HG02840 (cell line): Measurements from ENCODE around the gene DYRK4.
A peak's percentile ranks its signal among the peaks of the same experiment; 100 is the strongest.
"Not testable (repeated sequence)": the region's sequence is repeated elsewhere in the genome, so short reads cannot be mapped to it uniquely, and the experiment has no call there.

Experiments
- ATAC-seq: cut with Tn5 transposase; IDR thresholded peaks from one replicate; pipeline ENCODE4 v1.9.1; 2021; ENCODE audit warnings: mild to moderate bottlenecking, moderate library complexity, moderate number of reproducible peaks; ENCODE audit not compliant: unreplicated experiment, low FRiP score

DYRK4 gene, protein sequence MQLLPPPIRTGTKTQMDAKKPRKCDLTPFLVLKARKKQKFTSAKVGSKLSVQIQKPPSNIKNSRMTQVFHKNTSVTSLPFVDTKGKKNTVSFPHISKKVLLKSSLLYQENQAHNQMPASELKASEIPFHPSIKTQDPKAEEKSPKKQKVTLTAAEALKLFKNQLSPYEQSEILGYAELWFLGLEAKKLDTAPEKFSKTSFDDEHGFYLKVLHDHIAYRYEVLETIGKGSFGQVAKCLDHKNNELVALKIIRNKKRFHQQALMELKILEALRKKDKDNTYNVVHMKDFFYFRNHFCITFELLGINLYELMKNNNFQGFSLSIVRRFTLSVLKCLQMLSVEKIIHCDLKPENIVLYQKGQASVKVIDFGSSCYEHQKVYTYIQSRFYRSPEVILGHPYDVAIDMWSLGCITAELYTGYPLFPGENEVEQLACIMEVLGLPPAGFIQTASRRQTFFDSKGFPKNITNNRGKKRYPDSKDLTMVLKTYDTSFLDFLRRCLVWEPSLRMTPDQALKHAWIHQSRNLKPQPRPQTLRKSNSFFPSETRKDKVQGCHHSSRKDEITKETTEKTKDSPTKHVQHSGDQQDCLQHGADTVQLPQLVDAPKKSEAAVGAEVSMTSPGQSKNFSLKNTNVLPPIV

GRCh38 chr12:4562034-4562657, at the start of gene DYRK4:
DYRK4 (plus strand) TSS chr12:4562208; CDS start chr12:4562246, 38 bp downstream.
- ATAC-seq, result no peak

DNA sequence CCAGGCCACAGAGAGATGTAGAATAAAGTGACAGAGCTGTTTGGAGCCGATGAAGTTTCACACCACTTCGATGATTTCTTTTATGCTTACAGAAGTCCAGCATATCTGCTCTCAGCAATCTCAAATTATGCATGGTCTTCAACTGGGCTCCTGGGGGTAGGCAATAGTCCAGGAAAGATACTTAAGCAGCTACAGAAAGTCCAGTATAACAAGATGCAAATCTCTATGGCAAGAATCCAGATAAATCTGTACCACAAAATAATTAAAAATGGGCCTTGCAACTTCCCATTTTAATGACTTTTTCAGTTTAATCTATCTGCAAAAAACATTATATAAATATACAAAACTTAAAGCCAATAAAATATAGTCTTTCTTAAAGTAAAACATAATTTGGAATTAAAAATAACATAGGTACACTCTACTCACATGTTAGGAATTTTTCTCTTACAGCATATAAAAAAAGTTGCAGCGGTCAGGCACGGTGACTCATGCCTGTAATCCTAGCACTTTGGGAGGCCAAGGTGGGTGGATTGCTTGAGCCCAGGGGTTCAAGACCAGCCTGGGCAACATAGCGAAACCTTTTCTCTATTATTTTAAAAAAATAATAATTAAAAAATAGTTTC, 43.8 kb upstream of the DYRK4 start:
- no peak for ATAC-seq

- ATAC-seq, result not testable (repeated sequence)
Observed at GRCh38 chr12:4523443-4523842, 38.6 kb upstream of the DYRK4 start.

DNA sequence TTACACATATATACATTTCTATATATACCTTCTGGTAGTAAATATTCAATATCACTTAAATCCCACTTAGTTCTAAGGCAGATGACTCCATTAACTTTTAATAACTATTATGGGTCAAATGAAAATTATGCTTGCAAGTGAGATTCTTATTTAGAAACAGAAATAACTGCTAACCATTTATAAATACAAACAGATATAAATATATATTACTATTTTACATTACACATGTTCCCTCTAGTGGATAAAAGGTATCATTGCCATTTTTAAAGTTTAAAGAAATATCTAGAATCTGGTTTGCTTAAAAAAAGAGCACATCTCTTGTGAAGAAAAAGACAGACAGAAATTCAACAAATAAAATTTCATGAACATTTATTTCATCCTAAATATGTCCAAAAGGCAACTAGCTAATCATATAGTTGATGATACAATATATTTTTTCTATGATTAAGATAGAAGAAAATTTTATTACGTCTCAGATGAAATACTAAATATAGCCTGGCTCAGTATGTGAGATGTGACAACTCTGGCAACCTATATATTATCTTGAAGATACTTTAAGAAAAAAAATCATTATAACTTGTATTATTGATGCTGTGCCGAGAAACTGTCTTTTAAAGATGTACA, 35.0 kb upstream of the DYRK4 start:
- no peak for ATAC-seq

GRCh38 chr12:4530160-4530559, 31.8 kb upstream of the DYRK4 start:
- ATAC-seq, result no peak

DNA sequence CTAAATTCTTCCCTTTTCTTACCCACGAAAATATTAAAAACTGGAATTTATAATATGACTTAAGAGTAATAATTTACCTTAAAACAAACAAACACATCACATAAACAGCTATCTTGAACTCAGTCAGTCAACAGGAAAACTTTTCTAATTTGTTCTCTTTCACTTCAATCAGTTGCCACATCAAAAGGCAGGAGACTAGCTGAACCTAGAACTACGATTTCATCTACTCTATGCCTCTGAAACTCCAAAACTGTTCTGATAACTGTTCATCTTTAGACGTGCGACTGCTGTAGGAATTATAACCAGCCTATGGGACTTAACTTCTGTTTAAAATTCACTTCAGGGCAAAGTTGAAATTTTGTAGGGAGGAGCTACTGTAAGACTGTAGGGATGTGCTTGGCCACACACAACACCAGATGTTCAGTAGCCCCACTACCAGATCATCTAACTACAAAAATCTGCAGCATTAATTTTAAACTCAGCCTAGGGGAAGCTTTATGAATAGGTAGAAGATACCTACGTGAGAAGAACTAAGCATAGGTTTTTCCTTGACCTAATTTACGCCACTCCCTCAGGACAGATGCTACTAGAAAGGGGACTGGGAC, 30.9 kb upstream of the DYRK4 start:
- no peak for ATAC-seq

DNA sequence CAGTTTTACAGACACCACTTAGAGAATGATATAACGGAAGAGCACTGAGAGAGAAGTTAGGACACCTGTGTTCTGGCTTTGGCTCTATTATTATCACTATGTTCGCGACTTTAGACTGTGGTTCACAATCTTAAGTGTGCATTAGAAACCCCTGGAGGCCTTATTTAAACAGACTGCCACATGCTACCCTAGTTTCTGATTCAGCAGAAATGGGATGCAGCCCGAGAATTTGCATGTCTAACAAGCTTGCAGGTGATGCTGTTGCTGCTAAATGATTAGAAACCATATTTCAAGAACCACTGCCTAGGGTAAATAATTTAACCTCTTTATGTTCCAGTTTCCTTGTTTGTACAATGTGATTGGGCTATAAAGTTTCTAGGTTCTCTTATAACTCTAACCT, 26.9 kb upstream of the DYRK4 start:
- ATAC-seq, result no peak

DNA sequence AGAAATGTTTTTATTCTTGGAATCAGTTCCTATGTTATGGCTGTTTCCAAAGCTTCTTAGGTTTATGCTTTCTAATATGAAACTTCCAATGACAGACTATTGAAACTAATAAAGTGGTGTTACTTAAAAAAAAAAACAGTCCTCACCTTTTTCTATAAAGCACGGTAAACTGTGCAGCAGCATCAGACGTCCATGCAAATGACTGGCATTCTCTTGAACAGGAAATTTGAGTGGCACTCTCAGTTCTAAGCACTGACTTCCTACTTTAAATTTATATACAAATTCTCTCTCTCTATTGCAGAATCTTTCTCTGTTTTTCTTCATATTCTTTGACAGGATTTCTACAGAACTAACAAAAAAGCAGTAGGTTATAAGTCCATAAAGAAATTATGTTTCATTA, 26.1 kb upstream of the DYRK4 start:
- ATAC-seq, result no peak

GRCh38 chr12:4538207-4539160, 23.5 kb upstream of the DYRK4 start, which contains the start of gene RAD51AP1:
RAD51AP1 (plus strand) TSS chr12:4538890; CDS start chr12:4538940, 50 bp downstream.
- ATAC-seq, result peak; percentile 85

DNA sequence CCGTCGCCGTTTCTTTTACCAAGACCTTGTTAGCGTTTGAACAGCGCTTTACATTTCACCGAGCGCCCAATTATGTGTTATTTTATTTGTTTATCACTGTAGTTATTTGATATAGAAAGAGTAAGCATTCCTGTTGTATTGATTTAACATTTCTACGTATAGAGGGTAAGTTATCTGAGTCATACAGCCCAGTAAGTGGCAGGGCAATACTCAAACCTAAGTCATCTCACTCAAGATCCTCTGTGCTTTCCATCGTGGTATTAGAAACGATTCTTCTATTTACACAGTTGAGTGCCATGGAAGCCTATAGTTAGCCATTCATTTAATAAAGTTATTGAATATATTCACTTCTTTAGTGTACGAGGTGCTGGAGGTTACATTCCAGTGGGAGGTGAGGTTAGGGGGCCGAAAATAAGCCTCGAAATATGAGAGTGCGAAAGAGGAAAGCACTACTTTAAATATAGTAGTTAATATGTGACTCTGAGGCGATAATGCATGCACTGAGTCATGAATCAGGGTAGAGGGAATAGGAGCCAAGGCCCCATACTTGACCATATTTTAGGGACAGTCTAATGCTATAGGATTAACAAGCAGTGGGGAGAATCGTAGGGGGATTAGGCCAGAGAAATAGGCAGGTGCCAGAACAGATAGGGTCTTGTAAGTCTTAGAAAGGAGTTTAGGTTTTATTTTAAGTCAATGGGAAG, 22.7 kb upstream of the DYRK4 start:
- no peak for ATAC-seq

DNA sequence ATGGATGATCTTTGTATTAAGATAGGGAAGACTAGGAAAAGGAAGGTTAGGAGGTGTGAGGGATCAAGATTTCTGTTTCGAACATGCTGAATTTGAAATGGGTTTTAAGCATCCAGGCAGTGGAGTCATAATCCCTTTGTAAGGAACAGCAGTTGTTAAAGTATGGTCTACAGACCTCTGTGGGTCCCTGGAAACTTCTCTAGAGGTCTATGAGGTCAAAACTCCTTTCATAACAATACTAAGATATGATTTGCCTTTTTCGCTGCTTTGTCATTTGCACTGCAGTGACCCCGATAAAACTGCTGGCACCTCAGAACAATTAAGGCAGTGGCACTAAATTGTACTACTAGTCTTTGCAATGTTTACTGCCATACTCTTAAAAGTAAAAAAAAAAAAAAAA, 21.8 kb upstream of the DYRK4 start:
- no peak for ATAC-seq

GRCh38 chr12:4540638-4541037, 21.4 kb upstream of the DYRK4 start:
- ATAC-seq, result no peak

DNA sequence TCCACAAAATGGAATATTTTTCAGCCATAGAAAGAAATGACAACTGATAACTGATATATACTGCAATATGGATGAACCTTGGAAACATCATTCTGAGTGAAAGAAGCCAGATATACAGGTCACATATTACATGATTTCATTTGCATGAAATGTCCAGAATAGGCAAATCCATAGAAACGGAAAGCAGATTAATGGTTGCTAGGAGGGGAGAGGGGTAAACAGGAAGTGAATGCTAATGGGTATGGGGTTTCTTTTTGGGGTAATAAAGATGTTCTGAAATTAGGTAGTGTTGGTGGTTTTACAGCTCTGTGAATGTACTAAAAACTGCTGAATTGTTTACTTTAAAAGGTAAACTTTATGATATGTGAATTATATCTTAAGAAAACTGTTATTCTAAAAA, 16.8 kb upstream of the DYRK4 start:
- ATAC-seq, result no peak

DNA sequence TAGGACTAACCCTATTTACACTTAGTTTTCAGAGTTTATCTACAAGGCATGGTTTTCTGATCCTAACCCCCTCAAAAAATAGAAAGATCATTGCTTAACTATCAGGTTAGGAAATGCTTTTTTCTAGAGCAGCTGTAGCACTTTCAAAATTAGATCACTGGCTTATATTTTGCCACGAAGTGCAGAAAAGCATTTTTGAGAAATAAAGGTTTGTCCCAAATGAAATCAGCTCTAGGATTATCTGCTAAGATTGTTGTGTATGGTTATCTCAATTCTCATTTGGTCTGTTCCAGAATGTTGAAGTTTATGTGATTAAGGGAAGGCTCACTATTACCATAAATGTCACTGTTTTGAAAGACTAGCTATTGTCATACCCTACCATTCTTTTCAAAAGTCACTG, 9.8 kb upstream of the DYRK4 start:
- ATAC-seq, result no peak

GRCh38 chr12:4553943-4554342, 8.1 kb upstream of the DYRK4 start:
- no peak for ATAC-seq

DNA sequence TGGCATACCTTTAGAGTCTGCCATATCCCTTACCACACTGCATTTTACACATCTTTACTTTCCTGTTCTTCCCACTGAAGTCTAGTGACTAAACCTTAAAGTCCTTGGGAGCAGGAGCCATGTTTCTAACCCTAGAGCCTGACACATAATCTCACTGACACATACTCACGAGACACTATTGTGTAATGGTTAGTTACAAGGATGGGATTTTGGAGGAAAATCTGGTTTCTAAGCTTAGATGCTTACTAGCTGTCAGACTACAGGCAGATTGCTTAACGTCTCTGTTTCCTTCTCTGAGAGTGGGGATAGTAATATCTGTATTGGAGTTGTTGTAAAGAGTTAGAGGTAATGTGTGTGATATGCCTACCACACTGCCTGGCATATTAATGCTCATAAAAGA, 6.2 kb upstream of the DYRK4 start:
- ATAC-seq, result no peak

DNA sequence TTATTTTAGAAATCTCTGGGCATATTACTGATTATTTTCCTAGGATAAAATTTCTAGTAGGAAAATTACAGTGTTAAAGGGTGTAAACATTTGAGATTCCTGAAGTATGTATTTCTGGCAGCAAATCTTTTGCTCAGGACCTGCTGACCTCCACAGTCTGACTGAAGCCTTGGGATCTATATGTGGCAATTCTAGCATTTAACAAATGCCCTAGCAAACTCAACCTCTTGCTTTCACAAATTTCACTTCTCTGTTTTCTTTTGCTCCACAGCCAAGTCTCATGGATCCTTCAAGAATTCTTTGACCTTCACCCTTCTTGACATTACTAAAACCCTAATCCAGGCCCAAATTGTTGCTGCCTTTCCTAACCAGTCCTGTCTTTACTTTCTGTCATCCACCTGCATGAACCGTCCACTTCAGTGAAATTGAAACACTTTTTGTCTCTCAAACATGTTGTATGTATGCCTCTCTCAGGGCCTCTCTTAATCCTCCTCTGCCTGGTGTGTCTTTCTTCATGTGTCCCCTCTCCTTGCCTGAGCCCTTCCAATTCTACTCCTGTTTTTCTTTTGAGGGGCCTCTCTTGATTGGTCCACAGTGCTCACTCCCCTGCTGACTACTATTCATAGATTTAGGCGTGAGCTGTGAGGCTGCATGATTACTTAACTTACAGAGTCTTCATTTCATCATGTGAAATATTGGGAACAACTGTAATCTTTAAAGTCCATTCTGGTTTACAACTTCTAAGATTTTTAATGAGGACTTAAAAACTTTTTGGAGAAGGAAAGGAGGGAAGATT, 5.1 kb upstream of the DYRK4 start:
- no peak for ATAC-seq

DNA sequence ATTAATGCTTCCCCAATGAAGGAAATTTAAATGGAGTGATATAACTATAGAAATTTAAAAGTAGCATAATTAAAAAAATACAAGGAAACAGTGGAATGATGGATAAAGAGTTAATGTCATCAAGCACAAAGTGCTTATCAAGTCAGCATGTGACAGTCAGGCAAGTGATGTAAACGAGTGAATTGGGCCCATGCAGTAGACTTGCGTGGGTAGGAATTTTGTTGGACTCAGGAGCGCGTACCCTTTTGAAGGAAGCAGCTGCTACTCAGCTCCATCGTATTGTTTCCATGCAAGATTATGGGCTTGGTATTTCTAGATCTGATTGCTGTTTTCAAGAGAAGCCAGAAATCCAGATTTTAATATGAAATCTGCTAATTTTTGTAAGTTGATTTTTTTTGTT, 4.4 kb upstream of the DYRK4 start:
- no peak for ATAC-seq
